HepG2 (cell line): ENCODE measurements around the gene ATP2B2. TPM values are rescaled to one million over a fixed set of nuclear protein-coding genes. Genes with fewer than 3 reads are reported as not detected.

Source experiments
- ATAC-seq: fragments of 200-7000 bp; cut with Tn5 transposase; 3 replicates; pipeline ENCODE4 v1.9.1; 2020; ENCODE audit warnings: mild to moderate bottlenecking, moderate library complexity
- BruUV-seq: library from RNA; stranded (reverse); fragments of 400-500 nt; replicated peaks from 2 replicates; lab custom pipeline; 2021; lab: Mats Ljungman, UMichigan
- CTCF ChIA-PET: fragments of 300-600 bp; formaldehyde crosslinking; extraction: SDS; loops from one replicate; lab custom pipeline; 2021; ENCODE audit warnings: low total read pairs, inconsistent platforms, low intra/inter-chr PET ratio; lab: Yijun Ruan, JAX
- POLR2A ChIA-PET: fragments of 350-600 bp; sonication (Branson Sonifier 250); formaldehyde crosslinking; loops from one replicate; lab custom pipeline; 2020; ENCODE audit warnings: antibody characterized with exemption, inconsistent platforms; lab: Yijun Ruan, JAX
- DNase-seq: peaks from one replicate; pipeline ENCODE4 v3.0.0-alpha.2; 2015; ENCODE audit warnings: low spot score
- FAIRE-seq: peaks from 3 replicates; lab custom pipeline; 2011; peaks lifted over from hg19 to GRCh38; lab: Jason Lieb, UNC
- H2AFZ ChIP-seq: one replicate; pipeline ENCODE4 v1.6.1; 2011; ENCODE audit warnings: low read length, inconsistent platforms
- H3K27ac ChIP-seq: fragments of 300-600 bp; 3 replicates; pipeline ENCODE4 v1.8.0; 2011; ENCODE audit warnings: mixed run types, mild to moderate bottlenecking, mixed read lengths, low read length, inconsistent platforms; ENCODE audit not compliant: insufficient read depth; ENCODE audit errors: extremely low read length
- H3K27me3 ChIP-seq, 2 experiments: fragments of 200-600 bp in 1 of 2; 2 replicates in 1 of 2; 3 replicates in 1 of 2; pipeline versions ENCODE4 v1.6.0 to v1.8.0; 2011; ENCODE audit warnings: low read length in 2 of 2, mild to moderate bottlenecking in 2 of 2, moderate library complexity in 2 of 2, inconsistent platforms in 1 of 2; ENCODE audit not compliant: insufficient read depth in 2 of 2, control insufficient read depth in 1 of 2
- H3K36me3 ChIP-seq, 2 experiments: fragments of 200-600 bp in 1 of 2; replicated peaks in 1 of 2; 2 replicates in 1 of 2; 3 replicates in 1 of 2; pipeline versions ENCODE4 v1.5.1 to v1.8.0; 2011; ENCODE audit warnings: low read length in 2 of 2, inconsistent platforms in 1 of 2; ENCODE audit not compliant: insufficient read depth in 2 of 2, control insufficient read depth in 1 of 2
- H3K4me1 ChIP-seq: 2 replicates; pipeline ENCODE4 v1.5.1; 2012; ENCODE audit warnings: low read length, inconsistent platforms; ENCODE audit not compliant: insufficient read depth
- H3K4me2 ChIP-seq: 2 replicates; pipeline ENCODE4 v1.6.0; 2011; ENCODE audit warnings: low read depth, low read length, inconsistent platforms
- H3K4me3 ChIP-seq, 3 experiments: fragments of 200-600 bp in 1 of 3; sonication (generic), shearing (Covaris generic) in 1 of 3; replicated peaks in 1 of 3; 2 replicates each; pipeline ENCODE4 v1.5.1; 2011 to 2016; ENCODE audit warnings: low read length in 3 of 3, inconsistent platforms in 2 of 3, low read depth in 2 of 3, mild to moderate bottlenecking in 2 of 3, control low read depth in 1 of 3, mixed read lengths in 1 of 3; ENCODE audit not compliant: insufficient read depth in 1 of 3
- H3K79me2 ChIP-seq: one replicate; pipeline ENCODE4 v1.6.1; 2011; ENCODE audit warnings: low read length, inconsistent platforms; ENCODE audit not compliant: insufficient read depth
- H3K9ac ChIP-seq: 2 replicates; pipeline ENCODE4 v1.6.0; 2011; ENCODE audit warnings: mild to moderate bottlenecking, low read depth, low read length, inconsistent platforms; ENCODE audit not compliant: insufficient read depth
- H3K9me3 ChIP-seq: 2 replicates; pipeline ENCODE4 v1.5.1; 2012; ENCODE audit warnings: mild to moderate bottlenecking, low read length
- H4K20me1 ChIP-seq: 2 replicates; pipeline ENCODE4 v1.6.0; 2011; ENCODE audit warnings: inconsistent platforms, mild to moderate bottlenecking, low read length, moderate library complexity; ENCODE audit not compliant: insufficient read depth
- EHMT2 ChIP-seq: fragments of 200-600 bp; sonication (generic); IDR thresholded peaks from 2 replicates; pipeline ENCODE4 v1.7.0; 2017; ENCODE audit warnings: antibody characterized with exemption, low read depth, low read length, borderline replicate concordance
- RFXANK ChIP-seq: IDR thresholded peaks from 2 replicates; pipeline ENCODE4 v1.6.1; 2016
- ZNF33A ChIP-seq: sonication (generic); formaldehyde crosslinking; IDR thresholded peaks from 2 replicates; pipeline ENCODE4 v1.5.1; 2020; ENCODE audit warnings: missing genetic modification reagents, mild to moderate bottlenecking, moderate library complexity, borderline replicate concordance
- ZNF629 ChIP-seq: sonication (generic); formaldehyde crosslinking; conservative IDR thresholded peaks from 2 replicates; pipeline ENCODE4 v1.5.0; 2020; ENCODE audit warnings: missing genetic modification reagents
- ZNF772 ChIP-seq: sonication (generic); formaldehyde crosslinking; IDR thresholded peaks from 2 replicates; pipeline ENCODE4 v1.5.0; 2020; ENCODE audit warnings: mild to moderate bottlenecking, missing genetic modification reagents
- WGBS: methylation state at CpG from one replicate; pipeline ENCODE4 v1.1.6; 2017; ENCODE audit warnings: low lambda C conversion rate; 5-methylcytosine and 5-hydroxymethylcytosine counted together
- in situ Hi-C: cut with HindIII; loops from 2 replicates; pipeline ENCODE4 v1.10.0; 2017; ENCODE audit warnings: low pct_unique_long_range_greater_than_20kb; ENCODE audit not compliant: extremely low pct_ligation_motif_present
- intact Hi-C: fragments of 100-400 bp; cut with micrococcal nuclease; formaldehyde crosslinking; loops from one replicate; pipeline ENCODE4 v1.10.0; 2022; ENCODE audit not compliant: unreplicated experiment
- polyA plus RNA-seq, 8 experiments: library from polyadenylated mRNA; depleted of rRNA in 3 of 8; stranded (reverse) in 7 of 8; unstranded in 1 of 8; fragments of >200 nt; fragmentation: Illumina TruSeq in 4 of 8; extraction: Trizol in 4 of 8; gene quantifications; 2 replicates each; pipeline versions ENCODE4 v1.2.1 to v1.2.3, GENCODE V29; 2011 to 2016; ENCODE audit warnings: low read depth in 4 of 8, missing spikeins in 1 of 8, mixed read lengths in 1 of 8; ENCODE audit not compliant: insufficient read depth in 1 of 8
- total RNA-seq, 5 experiments: library from RNA; depleted of rRNA; stranded (reverse); fragments of >200 nt; fragmentation: Illumina TruSeq; extraction: Trizol; gene quantifications; 2 replicates each; pipeline ENCODE4 v1.2.3, GENCODE V29; 2016; ENCODE audit warnings: low read depth in 1 of 5
- TF ChIP-seq, protein P1 (sequence below): sonication (generic); formaldehyde crosslinking; IDR thresholded peaks from 2 replicates; pipeline ENCODE4 v1.4.0; 2020; ENCODE audit warnings: low read depth, mild to moderate bottlenecking, missing genetic modification reagents
- TF ChIP-seq, protein P2 (sequence below): sonication (generic); formaldehyde crosslinking; IDR thresholded peaks from 2 replicates; pipeline ENCODE4 v1.8.1; 2023; ENCODE audit warnings: mild to moderate bottlenecking, missing genetic modification reagents
- TF ChIP-seq, protein P3 (sequence below): sonication (generic); formaldehyde crosslinking; IDR thresholded peaks from 2 replicates; pipeline ENCODE4 v1.4.0; 2020; ENCODE audit warnings: mild to moderate bottlenecking, low read depth, missing genetic modification reagents

The ATP2B2 gene
- total and polyA plus RNA-seq, 2 of the 13 experiments (the other 11 are each of a cell fraction or from before 2014, with no cell fraction given) = 1.5 to 2.3 TPM

DNA sequence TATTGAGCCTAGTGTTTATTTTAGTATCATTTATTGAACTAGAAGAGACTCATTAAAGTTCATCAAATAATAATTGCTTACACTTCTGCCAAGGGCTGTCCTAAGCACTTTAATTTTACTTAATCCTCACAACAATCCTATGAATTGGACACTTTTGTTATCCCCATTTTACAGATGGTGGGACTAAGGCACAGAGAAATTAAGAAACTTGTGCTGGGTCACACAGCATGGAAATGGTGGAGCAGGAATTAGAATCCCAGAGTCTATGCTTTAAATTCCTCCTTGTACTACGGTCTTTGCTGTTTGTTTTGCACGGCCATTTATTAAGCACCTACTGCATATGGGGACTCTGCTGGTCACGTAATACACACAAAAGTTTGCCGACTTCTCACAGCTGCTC, 7.9 kb downstream of the ATP2B2 start:
- Histone ChIP-seq H2AFZ (no peak overlapping the region), H3K79me2 (no peaks in the 10 kb centered on the region)
- CTCF ChIA-PET = no interaction called here

DNA sequence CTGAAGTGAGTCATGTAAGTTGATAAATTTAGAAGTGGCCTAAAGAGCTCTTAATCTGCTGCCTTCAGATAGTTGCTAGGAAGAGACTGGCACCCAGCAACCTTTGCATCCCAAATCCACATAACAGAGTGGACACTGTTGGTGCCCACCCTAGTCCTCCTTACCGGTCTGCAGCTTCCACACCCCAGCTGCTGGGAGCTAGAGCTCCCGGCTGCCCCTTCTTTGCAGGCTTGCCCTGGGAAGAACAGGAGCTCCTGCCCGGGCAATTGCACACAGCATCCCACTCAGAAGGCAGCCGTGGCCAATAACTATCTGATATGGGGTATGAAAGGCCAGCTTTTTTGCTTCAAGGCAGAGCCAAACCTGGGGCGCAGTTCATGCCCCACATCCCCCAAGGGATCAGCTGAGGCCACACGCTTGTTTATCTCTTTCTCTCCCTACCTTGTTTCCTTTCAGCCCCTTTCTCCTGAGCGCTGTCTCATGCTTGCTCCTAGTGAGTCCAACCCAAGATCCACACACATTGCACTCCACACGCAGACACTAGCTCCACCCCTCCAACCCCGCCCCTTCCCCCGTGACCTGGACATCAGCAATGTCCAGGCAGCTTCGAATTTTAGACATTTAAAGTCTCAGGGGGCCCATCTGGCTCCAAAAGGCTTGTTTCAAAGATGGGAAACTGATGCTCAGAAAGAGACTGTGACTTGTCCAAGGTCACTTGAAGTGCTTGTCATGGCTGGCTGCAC, 9.1 kb downstream of the ATP2B2 start:
- H3K79me2 ChIP-seq = no peaks in the 10 kb centered on the region
- no peaks in the 10 kb centered on the region for H4K20me1 ChIP-seq
- no peak overlapping the region; a peak in 1 of 6 replicates for H3K4me3 ChIP-seq
- no peaks in the 10 kb centered on the region for H3K9me3 ChIP-seq
- H3K27me3 ChIP-seq = no peaks in the 10 kb centered on the region; a peak in 1 of 5 replicates
- no peak for FAIRE-seq
- no peak overlapping the region for H2AFZ ChIP-seq
- H3K36me3 ChIP-seq = no peaks in the 10 kb centered on the region
- H3K4me2 ChIP-seq = peak overlapping the region; percentile 19; the same call in 1 of the 2 replicates
- H3K9ac ChIP-seq = no peak overlapping the region
- CTCF ChIA-PET = no interaction called here
- peak; percentile 5; the same call in 1 of the 3 replicates for ATAC-seq
- POLR2A ChIA-PET = interaction anchor here (0.8 kb wide), 1 partner anchor 10 kb away, joined by 3 read pairs; no protein-coding TSS in a partner anchor
- WGBS = 24% methylated on average over 8 of the region's 11 CpGs
- DNase-seq = no peak
- H3K27ac ChIP-seq = no peak overlapping the region
- no TSS peak for BruUV-seq
- intact Hi-C loops = no loop called here
- in situ Hi-C loops = no loop called here
- peaks cover 73% of the 10 kb centered on the region for H3K4me1 ChIP-seq
- no peak for TF ChIP-seq EHMT2
- TF ChIP-seq, protein P1, sequence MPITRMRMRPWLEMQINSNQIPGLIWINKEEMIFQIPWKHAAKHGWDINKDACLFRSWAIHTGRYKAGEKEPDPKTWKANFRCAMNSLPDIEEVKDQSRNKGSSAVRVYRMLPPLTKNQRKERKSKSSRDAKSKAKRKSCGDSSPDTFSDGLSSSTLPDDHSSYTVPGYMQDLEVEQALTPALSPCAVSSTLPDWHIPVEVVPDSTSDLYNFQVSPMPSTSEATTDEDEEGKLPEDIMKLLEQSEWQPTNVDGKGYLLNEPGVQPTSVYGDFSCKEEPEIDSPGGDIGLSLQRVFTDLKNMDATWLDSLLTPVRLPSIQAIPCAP (CRISPR knock-in tag) = no peak
- no peak for TF ChIP-seq RFXANK (CRISPR knock-in tag)
- TF ChIP-seq ZNF33A (CRISPR knock-in tag) = no peak
- TF ChIP-seq, protein P2, sequence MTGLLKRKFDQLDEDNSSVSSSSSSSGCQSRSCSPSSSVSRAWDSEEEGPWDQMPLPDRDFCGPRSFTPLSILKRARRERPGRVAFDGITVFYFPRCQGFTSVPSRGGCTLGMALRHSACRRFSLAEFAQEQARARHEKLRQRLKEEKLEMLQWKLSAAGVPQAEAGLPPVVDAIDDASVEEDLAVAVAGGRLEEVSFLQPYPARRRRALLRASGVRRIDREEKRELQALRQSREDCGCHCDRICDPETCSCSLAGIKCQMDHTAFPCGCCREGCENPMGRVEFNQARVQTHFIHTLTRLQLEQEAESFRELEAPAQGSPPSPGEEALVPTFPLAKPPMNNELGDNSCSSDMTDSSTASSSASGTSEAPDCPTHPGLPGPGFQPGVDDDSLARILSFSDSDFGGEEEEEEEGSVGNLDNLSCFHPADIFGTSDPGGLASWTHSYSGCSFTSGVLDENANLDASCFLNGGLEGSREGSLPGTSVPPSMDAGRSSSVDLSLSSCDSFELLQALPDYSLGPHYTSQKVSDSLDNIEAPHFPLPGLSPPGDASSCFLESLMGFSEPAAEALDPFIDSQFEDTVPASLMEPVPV (CRISPR knock-in tag) = no peak
- no peak for TF ChIP-seq ZNF772
- TF ChIP-seq, protein P3, sequence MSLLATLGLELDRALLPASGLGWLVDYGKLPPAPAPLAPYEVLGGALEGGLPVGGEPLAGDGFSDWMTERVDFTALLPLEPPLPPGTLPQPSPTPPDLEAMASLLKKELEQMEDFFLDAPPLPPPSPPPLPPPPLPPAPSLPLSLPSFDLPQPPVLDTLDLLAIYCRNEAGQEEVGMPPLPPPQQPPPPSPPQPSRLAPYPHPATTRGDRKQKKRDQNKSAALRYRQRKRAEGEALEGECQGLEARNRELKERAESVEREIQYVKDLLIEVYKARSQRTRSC = no peak

More for the DNA sequence above, 7.9 kb downstream of the ATP2B2 start:
- POLR2A ChIA-PET = no interaction called here
- Histone ChIP-seq H4K20me1 (no peaks in the 10 kb centered on the region), H3K27me3 (peaks cover 0 to 9% of the 10 kb centered on the region in 2 experiments; a peak in 2 of 5 replicates), H3K4me3 (no peak overlapping the region), H3K9me3 (no peaks in the 10 kb centered on the region), H3K4me1 (peaks cover 73% of the 10 kb centered on the region), H3K27ac (no peak overlapping the region), H3K36me3 (no peaks in the 10 kb centered on the region), H3K4me2 (no peak overlapping the region), H3K9ac (no peak overlapping the region)
- in situ Hi-C loops = no loop called here
- 68% methylated on average over 4 of the region's 4 CpGs for WGBS
- TF ChIP-seq, protein P1 (CRISPR knock-in tag) = no peak
- peak; percentile 73 for TF ChIP-seq ZNF629 (CRISPR knock-in tag)
- BruUV-seq = no TSS peak
- DNase-seq (no peak), FAIRE-seq (no peak), ATAC-seq (no peak)
- intact Hi-C loops = no loop called here
